KMS-11 (cell line): Measurements from ENCODE around the gene RPTOR.

Experiments used
- H2AFZ ChIP-seq: fragments of 200-600 bp; sonication (generic); 2 replicates; pipeline ENCODE4 v1.6.1; 2016; ENCODE audit warnings: antibody characterized with exemption, mixed run types, low read depth
- H3K27ac ChIP-seq: fragments of 200-600 bp; sonication (generic); 2 replicates; pipeline ENCODE4 v1.6.1; 2016; ENCODE audit warnings: mild to moderate bottlenecking, mixed run types
- H3K27me3 ChIP-seq: fragments of 200-600 bp; sonication (generic); 2 replicates; pipeline ENCODE4 v1.6.1; 2017; ENCODE audit warnings: mild to moderate bottlenecking, low read depth, mixed run types, moderate library complexity; ENCODE audit not compliant: insufficient read depth
- H3K36me3 ChIP-seq: fragments of 200-600 bp; sonication (generic); 2 replicates; pipeline ENCODE4 v1.6.1; 2017; ENCODE audit warnings: mild to moderate bottlenecking, mixed run types; ENCODE audit not compliant: insufficient read depth
- H3K4me1 ChIP-seq: fragments of 200-600 bp; sonication (generic); 2 replicates; pipeline ENCODE4 v1.6.1; 2016; ENCODE audit warnings: mild to moderate bottlenecking, low read depth, mixed run types; ENCODE audit not compliant: poor library complexity, severe bottlenecking
- H3K4me2 ChIP-seq: fragments of 200-600 bp; sonication (generic); 2 replicates; pipeline ENCODE4 v1.7.0; 2016; ENCODE audit warnings: mild to moderate bottlenecking, mixed run types
- H3K4me3 ChIP-seq: fragments of 200-600 bp; sonication (generic); IDR thresholded peaks from 2 replicates; pipeline ENCODE4 v1.6.1; 2017; ENCODE audit warnings: low read depth, low read length, mixed read lengths; ENCODE audit not compliant: insufficient read depth
- H3K79me2 ChIP-seq: fragments of 200-600 bp; sonication (generic); 2 replicates; pipeline ENCODE4 v1.6.1; 2016; ENCODE audit warnings: low read depth, mixed run types; ENCODE audit not compliant: insufficient read depth
- H3K9ac ChIP-seq: fragments of 200-600 bp; sonication (generic); 2 replicates; pipeline ENCODE4 v1.6.1; 2016; ENCODE audit warnings: mild to moderate bottlenecking, mixed run types
- H4K20me1 ChIP-seq: fragments of 200-600 bp; sonication (generic); 2 replicates; pipeline ENCODE4 v1.6.1; 2016; ENCODE audit warnings: mild to moderate bottlenecking, mixed run types; ENCODE audit not compliant: insufficient read depth
- CTCF ChIP-seq: fragments of 200-600 bp; sonication (generic); conservative IDR thresholded peaks from 2 replicates; pipeline ENCODE4 v1.6.1; 2017; ENCODE audit warnings: low read depth, mild to moderate bottlenecking, antibody characterized with exemption, low read length, moderate library complexity, mixed read lengths

The RPTOR gene

GRCh38 chr17:80913928-80914821 lies 369.5 kb downstream of the RPTOR start:
- H2AFZ ChIP-seq = no peak overlapping the region
- no peaks in the 10 kb centered on the region for H3K79me2 ChIP-seq
- H3K4me2 ChIP-seq = no peak overlapping the region
- no peaks in the 10 kb centered on the region for H4K20me1 ChIP-seq
- no peak for TF ChIP-seq CTCF
- no peak overlapping the region for H3K27ac ChIP-seq
- no peak overlapping the region for H3K9ac ChIP-seq
- no peak overlapping the region for H3K4me3 ChIP-seq
- H3K27me3 ChIP-seq = no peaks in the 10 kb centered on the region
- peaks cover 34% of the 10 kb centered on the region for H3K4me1 ChIP-seq
- no peaks in the 10 kb centered on the region for H3K36me3 ChIP-seq

DNA sequence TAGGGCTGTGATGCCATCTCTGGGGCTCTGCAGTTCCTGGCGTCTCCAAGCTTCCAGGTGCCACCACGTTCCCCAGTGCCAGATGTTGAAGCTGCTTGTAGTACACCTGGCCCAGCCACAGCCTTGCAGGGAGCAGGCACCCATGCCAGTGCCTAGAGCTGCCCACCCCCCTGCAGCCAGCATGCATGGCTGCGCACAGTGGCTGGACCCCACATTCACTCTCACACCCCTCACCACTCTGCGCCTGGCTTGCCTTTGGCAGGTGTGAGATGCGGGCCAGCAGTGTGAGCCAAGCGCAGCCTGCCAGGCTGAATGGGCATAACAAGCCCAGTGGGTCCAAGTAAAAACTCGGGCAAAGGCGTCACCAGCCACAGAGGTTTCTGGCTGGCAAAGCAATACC lies 371.6 kb downstream of the RPTOR start:
- no peak overlapping the region for H3K27ac ChIP-seq
- H3K9ac ChIP-seq = no peak overlapping the region
- no peak overlapping the region for H3K4me3 ChIP-seq
- H3K4me2 ChIP-seq = no peak overlapping the region
- no peaks in the 10 kb centered on the region for H3K27me3 ChIP-seq
- TF ChIP-seq CTCF = no peak
- no peak overlapping the region for H2AFZ ChIP-seq
- H4K20me1 ChIP-seq = no peaks in the 10 kb centered on the region
- H3K79me2 ChIP-seq = no peaks in the 10 kb centered on the region
- H3K4me1 ChIP-seq = peaks cover 13% of the 10 kb centered on the region
- no peaks in the 10 kb centered on the region for H3K36me3 ChIP-seq

DNA sequence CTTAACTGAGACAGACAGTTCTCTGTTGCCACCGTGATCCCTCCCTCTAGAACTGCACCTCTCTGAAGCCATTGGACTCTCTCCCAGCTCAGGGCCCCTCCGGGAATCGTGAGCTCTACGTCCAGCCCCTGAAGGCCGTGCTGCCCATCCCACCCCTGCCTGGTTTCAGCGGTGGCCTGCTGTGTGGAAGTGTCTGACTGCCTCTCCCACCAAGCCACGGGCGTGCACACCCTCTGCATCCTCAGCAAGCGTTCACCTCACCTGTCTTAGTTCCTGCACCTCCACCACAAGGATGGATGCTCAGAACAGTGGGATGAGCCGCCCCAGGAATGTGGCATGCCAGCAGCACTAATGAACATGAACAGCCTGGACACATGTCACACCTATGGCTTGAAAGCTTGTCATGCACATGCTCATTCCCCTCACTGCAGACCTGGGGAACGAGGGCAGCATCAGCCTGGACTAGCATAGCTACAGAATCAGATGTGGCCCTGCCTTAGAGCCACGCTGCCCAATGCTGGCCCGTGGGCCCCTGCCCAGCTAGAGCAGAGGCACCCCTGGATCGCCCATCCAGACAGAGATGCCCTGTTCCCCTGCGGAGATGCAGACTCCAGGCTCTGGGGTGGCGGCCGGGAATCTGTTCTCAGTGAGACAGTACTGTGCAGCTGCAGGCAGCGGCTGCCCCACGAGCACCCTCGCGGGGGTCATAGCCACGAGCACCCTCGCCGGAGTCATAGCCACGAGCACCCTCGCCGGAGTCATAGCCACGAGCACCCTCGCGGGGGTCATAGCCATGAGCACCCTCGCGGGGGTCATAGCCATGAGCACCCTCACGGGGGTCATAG lies 373.3 kb downstream of the RPTOR start:
- H3K4me2 ChIP-seq = no peak overlapping the region
- H3K27ac ChIP-seq = no peak overlapping the region
- H3K27me3 ChIP-seq = no peaks in the 10 kb centered on the region
- H4K20me1 ChIP-seq = no peaks in the 10 kb centered on the region
- no peak overlapping the region for H2AFZ ChIP-seq
- TF ChIP-seq CTCF = no peak
- no peak overlapping the region for H3K9ac ChIP-seq
- H3K4me1 ChIP-seq = peaks cover 5% of the 10 kb centered on the region
- no peaks in the 10 kb centered on the region for H3K79me2 ChIP-seq
- no peak overlapping the region for H3K4me3 ChIP-seq
- H3K36me3 ChIP-seq = no peaks in the 10 kb centered on the region

DNA sequence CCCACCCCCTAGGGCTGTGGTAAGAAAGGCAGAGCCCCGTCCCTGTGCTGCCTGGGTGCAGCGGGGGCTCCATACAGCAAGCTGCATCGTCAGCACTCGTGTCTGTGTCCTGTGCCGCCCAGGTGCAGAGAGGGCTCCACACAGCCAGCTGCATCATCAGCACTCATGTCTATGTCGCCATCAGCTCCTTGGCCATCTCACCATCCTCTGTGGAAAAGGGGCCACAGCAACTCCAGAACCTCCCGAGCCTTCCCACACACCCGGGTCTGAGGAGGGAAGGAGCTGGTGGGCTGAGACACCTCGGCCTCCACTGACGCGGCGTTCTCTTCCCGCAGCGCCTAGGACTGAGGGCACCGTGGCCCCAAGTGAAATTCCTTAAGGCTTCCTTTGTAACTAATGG lies 374.1 kb downstream of the RPTOR start:
- Histone ChIP-seq H3K4me1 (peaks cover 1% of the 10 kb centered on the region), H3K27ac (no peak overlapping the region), H3K4me3 (no peak overlapping the region), H3K4me2 (no peak overlapping the region), H3K9ac (no peak overlapping the region), H2AFZ (no peak overlapping the region), H4K20me1 (no peaks in the 10 kb centered on the region), H3K27me3 (no peaks in the 10 kb centered on the region), H3K36me3 (no peaks in the 10 kb centered on the region), H3K79me2 (no peaks in the 10 kb centered on the region)
- TF ChIP-seq CTCF = no peak
